Cardiac septum (tissue), 1 donor: Measurements from ENCODE around the gene KIF17. TPM values are rescaled to one million over a fixed set of nuclear protein-coding genes. Genes with fewer than 3 reads are reported as not detected.

Experiments used
- DNase-seq: peaks from one replicate; pipeline ENCODE4 v3.0.0-alpha.2; 2020; ENCODE audit warnings: low spot score
- intact Hi-C: fragments of 100-400 bp; cut with DNase I; formaldehyde crosslinking; loops from one replicate; pipeline ENCODE4 v1.14.0; 2022
- total RNA-seq: library from RNA; stranded (reverse); fragmentation: NEBNext Ultra II Directional; extraction: Animal tissue kit (Norgen Biotek cat#: 25700); gene quantifications from one replicate; pipeline ENCODE4 v1.2.1, GENCODE V29; 2021
- donor health status: DM: no; HTN: no; CAD: no.

The KIF17 gene
- total RNA-seq, 1 donor from 2014 or later, result 1.5 TPM

- DNase-seq, result no peak
- intact Hi-C loops, result no loop called here
Observed at GRCh38 chr1:20666146-20666545, 51.7 kb downstream of the KIF17 start.

- intact Hi-C loops, result no loop called here
- DNase-seq, result no peak
Observed at GRCh38 chr1:20665726-20666125, 52.1 kb downstream of the KIF17 start.

GRCh38 chr1:20663969-20664715, 53.7 kb downstream of the KIF17 start:
- DNase-seq, result no peak
- intact Hi-C loops, result no loop called here

GRCh38 chr1:20663365-20663764, 54.4 kb downstream of the KIF17 start:
- intact Hi-C loops, result no loop called here

GRCh38 chr1:20662110-20662475, 55.7 kb downstream of the KIF17 start:
- DNase-seq, result no peak
- intact Hi-C loops, result no loop called here

More at GRCh38 chr1:20663365-20663764, 54.4 kb downstream of the KIF17 start:
- no peak for DNase-seq

- intact Hi-C loops, result no loop called here
- peak; percentile 97 for DNase-seq
Observed at GRCh38 chr1:20661207-20662109, 56.3 kb downstream of the KIF17 start, which contains the start of gene DDOST. TSS of gene DDOST (minus strand) at chr1:20661369. CDS start at chr1:20661350, 19 bp downstream.

GRCh38 chr1:20660847-20661206, 57.0 kb downstream of the KIF17 start:
- DNase-seq, result no peak
- intact Hi-C loops, result no loop called here

GRCh38 chr1:20660363-20660762, 57.4 kb downstream of the KIF17 start:
- no peak for DNase-seq
- intact Hi-C loops, result no loop called here

- intact Hi-C loops, result no loop called here
- no peak for DNase-seq
Observed at GRCh38 chr1:20658166-20658915, 59.5 kb downstream of the KIF17 start.

GRCh38 chr1:20657024-20657423, 60.8 kb downstream of the KIF17 start:
- intact Hi-C loops, result no loop called here
- DNase-seq, result no peak

GRCh38 chr1:20654104-20654690, 63.6 kb downstream of the KIF17 start:
- intact Hi-C loops, result no loop called here
- no peak for DNase-seq

GRCh38 chr1:20652300-20652699, 65.5 kb downstream of the KIF17 start:
- no peak for DNase-seq
- intact Hi-C loops, result no loop called here

- DNase-seq, result no peak
- intact Hi-C loops, result no loop called here
Observed at GRCh38 chr1:20648946-20649345, 68.9 kb downstream of the KIF17 start.

GRCh38 chr1:20648438-20648837, 69.4 kb downstream of the KIF17 start:
- DNase-seq, result no peak
- intact Hi-C loops, result no loop called here

- intact Hi-C loops, result no loop called here
Observed at GRCh38 chr1:20645414-20645813, 72.4 kb downstream of the KIF17 start.

GRCh38 chr1:20644416-20644815, 73.4 kb downstream of the KIF17 start:
- intact Hi-C loops, result no loop called here
- DNase-seq, result no peak

More at GRCh38 chr1:20645414-20645813, 72.4 kb downstream of the KIF17 start:
- no peak for DNase-seq

GRCh38 chr1:20643080-20643479, 74.7 kb downstream of the KIF17 start:
- intact Hi-C loops, result no loop called here

GRCh38 chr1:20641975-20642374, 75.8 kb downstream of the KIF17 start:
- intact Hi-C loops, result no loop called here
- DNase-seq, result no peak

More at GRCh38 chr1:20643080-20643479, 74.7 kb downstream of the KIF17 start:
- DNase-seq, result no peak

GRCh38 chr1:20640183-20640597, 77.6 kb downstream of the KIF17 start:
- no peak for DNase-seq
- intact Hi-C loops, result no loop called here
